ENCODE measurements around the gene MLLT6.

DNA sequence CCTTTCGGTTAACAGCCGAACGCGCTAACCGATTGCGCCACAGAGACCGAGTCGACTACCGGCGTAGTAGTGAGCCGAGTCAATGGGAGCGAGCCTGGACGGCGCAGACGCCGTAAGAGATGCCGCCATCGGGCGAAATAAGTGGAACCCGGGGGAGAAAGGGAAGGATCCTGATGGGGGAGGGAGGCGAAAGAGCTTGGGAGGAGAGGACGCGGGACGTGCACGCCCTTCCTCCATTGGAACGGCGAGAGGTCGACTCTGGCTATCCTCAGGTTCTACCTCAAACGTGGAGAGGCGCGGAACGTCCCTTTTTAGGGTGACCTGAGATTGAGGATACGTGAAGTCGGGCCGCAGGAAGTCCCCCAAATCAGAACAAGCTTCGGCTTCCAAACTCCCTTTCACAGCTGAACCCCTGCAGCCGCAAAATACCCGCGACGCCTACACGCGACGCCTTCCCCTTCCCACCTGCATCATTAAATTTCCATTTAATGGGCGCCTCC, 46.8 kb downstream of the MLLT6 start:
- TF ChIP-seq EZH2 (optimal IDR thresholded peaks at IDR 0.05; ENCODE audit: low read depth, low read length): no peak
- TF ChIP-seq, protein P1, sequence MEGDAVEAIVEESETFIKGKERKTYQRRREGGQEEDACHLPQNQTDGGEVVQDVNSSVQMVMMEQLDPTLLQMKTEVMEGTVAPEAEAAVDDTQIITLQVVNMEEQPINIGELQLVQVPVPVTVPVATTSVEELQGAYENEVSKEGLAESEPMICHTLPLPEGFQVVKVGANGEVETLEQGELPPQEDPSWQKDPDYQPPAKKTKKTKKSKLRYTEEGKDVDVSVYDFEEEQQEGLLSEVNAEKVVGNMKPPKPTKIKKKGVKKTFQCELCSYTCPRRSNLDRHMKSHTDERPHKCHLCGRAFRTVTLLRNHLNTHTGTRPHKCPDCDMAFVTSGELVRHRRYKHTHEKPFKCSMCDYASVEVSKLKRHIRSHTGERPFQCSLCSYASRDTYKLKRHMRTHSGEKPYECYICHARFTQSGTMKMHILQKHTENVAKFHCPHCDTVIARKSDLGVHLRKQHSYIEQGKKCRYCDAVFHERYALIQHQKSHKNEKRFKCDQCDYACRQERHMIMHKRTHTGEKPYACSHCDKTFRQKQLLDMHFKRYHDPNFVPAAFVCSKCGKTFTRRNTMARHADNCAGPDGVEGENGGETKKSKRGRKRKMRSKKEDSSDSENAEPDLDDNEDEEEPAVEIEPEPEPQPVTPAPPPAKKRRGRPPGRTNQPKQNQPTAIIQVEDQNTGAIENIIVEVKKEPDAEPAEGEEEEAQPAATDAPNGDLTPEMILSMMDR (IDR thresholded peaks at IDR 0.05; ENCODE audit: low read length): no peak
- TF ChIP-seq EZH2phosphoT487 (IDR thresholded peaks at IDR 0.05; ENCODE audit: low read length): no peak
